Central memory CD4-positive, alpha-beta T cell (primary cell): ENCODE results near the gene IFNL1.
"Not testable (repeated sequence)": the region's sequence is repeated elsewhere in the genome, so short reads cannot be mapped to it uniquely, and the experiment has no call there.

Source experiments
- DNase-seq: peaks from one replicate; pipeline ENCODE4 v3.0.0; 2022

Gene IFNL1

GRCh38 chr19:39332738-39333137 is 36.5 kb downstream of the IFNL1 start:
- not testable (repeated sequence) for DNase-seq

- no peak for DNase-seq
Measured at GRCh38 chr19:39333507-39333906, 37.3 kb downstream of the IFNL1 start.

GRCh38 chr19:39334444-39334976 is 38.3 kb downstream of the IFNL1 start:
- DNase-seq, result no peak

- DNase-seq, result peak; percentile 24
Measured at GRCh38 chr19:39335168-39335548, 39.0 kb downstream of the IFNL1 start.

GRCh38 chr19:39336483-39336882 is 40.3 kb downstream of the IFNL1 start:
- DNase-seq, result no peak

- DNase-seq, result no peak
Measured at GRCh38 chr19:39339674-39340073, 43.5 kb downstream of the IFNL1 start.

GRCh38 chr19:39340156-39340555 is 43.9 kb downstream of the IFNL1 start:
- not testable (repeated sequence) for DNase-seq

GRCh38 chr19:39341129-39341718 is 45.0 kb downstream of the IFNL1 start:
- no peak for DNase-seq

GRCh38 chr19:39341719-39342604 is 45.8 kb downstream of the IFNL1 start, which contains the start of gene SAMD4B:
SAMD4B (plus strand) TSS chr19:39342421; CDS start chr19:39356894, 14,473 bp downstream.
- peak; percentile 99 for DNase-seq

GRCh38 chr19:39342647-39343305 is 46.6 kb downstream of the IFNL1 start:
- DNase-seq, result no peak

- DNase-seq, result no peak
Measured at GRCh38 chr19:39345956-39346355, 49.7 kb downstream of the IFNL1 start.

- DNase-seq, result no peak
Measured at GRCh38 chr19:39347332-39348164, 51.3 kb downstream of the IFNL1 start.
